ENCODE results near the gene SLC16A6. TPM values are rescaled to one million over a fixed set of nuclear protein-coding genes. Genes with fewer than 3 reads are reported as not detected.
"Not testable (repeated sequence)": the region's sequence is repeated elsewhere in the genome, so short reads cannot be mapped to it uniquely, and the experiment has no call there.

The SLC16A6 gene, protein sequence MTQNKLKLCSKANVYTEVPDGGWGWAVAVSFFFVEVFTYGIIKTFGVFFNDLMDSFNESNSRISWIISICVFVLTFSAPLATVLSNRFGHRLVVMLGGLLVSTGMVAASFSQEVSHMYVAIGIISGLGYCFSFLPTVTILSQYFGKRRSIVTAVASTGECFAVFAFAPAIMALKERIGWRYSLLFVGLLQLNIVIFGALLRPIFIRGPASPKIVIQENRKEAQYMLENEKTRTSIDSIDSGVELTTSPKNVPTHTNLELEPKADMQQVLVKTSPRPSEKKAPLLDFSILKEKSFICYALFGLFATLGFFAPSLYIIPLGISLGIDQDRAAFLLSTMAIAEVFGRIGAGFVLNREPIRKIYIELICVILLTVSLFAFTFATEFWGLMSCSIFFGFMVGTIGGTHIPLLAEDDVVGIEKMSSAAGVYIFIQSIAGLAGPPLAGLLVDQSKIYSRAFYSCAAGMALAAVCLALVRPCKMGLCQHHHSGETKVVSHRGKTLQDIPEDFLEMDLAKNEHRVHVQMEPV
- under 0.01 and 0.26 TPM in 2 replicates for total RNA-seq

DNA sequence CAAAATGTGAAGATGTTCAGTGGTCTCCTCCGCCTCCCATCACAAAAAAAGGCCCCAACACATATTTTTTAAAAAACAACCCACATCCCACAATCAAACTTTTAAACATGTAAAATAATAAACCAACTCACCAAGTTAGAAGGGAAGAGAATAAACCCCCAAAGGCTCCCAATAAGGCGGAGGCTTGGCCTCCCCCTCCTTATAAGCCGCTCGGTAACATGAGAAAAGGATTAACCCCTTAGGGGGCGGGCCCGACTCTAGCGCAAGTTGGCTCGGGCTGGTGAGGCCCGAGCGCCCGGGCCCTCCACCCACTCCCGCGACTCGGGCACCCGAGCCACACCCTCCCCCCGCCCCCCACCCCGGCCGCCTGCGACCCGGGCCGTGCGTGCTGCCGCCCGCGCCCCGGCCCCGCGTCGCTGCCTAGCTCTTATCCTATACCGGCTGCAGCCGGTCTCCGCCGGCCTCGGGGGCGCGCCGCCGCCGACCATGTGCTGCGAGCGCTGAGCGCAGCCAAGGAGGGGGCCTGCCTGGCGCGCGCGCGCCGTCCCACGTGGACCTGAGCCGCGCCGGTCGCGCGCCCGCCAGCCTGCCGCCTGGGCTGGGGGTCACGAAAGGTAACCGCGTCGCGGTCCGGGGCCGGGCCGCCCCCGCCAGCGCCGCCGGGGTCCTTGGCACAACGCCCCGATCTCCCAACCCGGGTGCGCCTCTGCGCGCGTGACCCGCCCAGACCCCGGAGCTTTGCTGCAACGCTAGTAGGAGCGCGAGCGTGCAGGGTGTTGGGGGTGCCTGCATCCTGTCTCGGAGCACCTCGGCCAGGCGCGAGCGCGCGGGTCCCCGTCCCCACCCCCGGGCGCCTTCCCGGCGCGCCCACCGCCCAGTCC lies at the start of gene SLC16A6, which contains the start of gene ARSG:
TSS of gene SLC16A6 (minus strand) at position 173 of the 881 bp plus-strand sequence. CDS start 12,807 bp downstream, outside the sequence.
TSS of gene ARSG (plus strand) at position 541 of the 881 bp plus-strand sequence. CDS start 15,999 bp downstream, outside the sequence.
- FAIRE-seq = no peak
- DNase-seq (ENCODE audit: low read depth) = no peak
- Histone ChIP-seq H3K27me3 (ENCODE audit: control insufficient read depth, insufficient read depth, low read length) (no peaks in the 10 kb centered on the region), H3K36me3 (ENCODE audit: control insufficient read depth, insufficient read depth, low read length) (no peaks in the 10 kb centered on the region), H3K4me3 (ENCODE audit: low read depth, low read length) (peak within 1 kb of the TSS; percentile 57)
- TF ChIP-seq, protein P1, sequence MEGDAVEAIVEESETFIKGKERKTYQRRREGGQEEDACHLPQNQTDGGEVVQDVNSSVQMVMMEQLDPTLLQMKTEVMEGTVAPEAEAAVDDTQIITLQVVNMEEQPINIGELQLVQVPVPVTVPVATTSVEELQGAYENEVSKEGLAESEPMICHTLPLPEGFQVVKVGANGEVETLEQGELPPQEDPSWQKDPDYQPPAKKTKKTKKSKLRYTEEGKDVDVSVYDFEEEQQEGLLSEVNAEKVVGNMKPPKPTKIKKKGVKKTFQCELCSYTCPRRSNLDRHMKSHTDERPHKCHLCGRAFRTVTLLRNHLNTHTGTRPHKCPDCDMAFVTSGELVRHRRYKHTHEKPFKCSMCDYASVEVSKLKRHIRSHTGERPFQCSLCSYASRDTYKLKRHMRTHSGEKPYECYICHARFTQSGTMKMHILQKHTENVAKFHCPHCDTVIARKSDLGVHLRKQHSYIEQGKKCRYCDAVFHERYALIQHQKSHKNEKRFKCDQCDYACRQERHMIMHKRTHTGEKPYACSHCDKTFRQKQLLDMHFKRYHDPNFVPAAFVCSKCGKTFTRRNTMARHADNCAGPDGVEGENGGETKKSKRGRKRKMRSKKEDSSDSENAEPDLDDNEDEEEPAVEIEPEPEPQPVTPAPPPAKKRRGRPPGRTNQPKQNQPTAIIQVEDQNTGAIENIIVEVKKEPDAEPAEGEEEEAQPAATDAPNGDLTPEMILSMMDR (IDR thresholded peaks at IDR 0.05; ENCODE audit: insufficient read depth, low read length, severe bottlenecking) = no peak

DNA sequence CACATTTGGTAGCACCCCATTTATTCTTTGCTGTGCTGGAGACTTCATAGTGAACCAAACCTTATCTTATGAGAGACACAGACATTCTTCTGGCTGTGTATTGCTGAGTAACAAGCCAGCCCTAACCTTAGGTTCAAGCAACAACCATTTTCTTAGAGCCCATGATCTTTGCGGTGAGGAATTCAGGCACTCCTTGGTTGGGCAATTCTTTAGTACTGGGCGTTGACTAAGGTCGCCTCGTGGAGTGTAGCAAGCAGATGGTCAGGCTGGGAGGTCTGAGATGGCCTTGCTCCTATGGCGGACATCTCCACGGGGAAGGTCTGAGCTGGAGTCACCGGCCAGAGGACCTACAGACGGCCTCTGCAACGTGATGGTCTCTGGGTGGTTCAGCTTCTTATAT lies 43.5 kb upstream of the SLC16A6 start:
- TF ChIP-seq, protein P1 (IDR thresholded peaks at IDR 0.05; ENCODE audit: insufficient read depth, low read length, severe bottlenecking) = no peak
- FAIRE-seq (no peak), DNase-seq (ENCODE audit: low read depth) (no peak)
- H3K36me3 ChIP-seq (ENCODE audit: control insufficient read depth, insufficient read depth, low read length) = no peaks in the 10 kb centered on the region
- no peaks in the 10 kb centered on the region for H3K27me3 ChIP-seq (ENCODE audit: control insufficient read depth, insufficient read depth, low read length)
- H3K4me3 ChIP-seq (ENCODE audit: low read depth, low read length) = no peak overlapping the region

DNA sequence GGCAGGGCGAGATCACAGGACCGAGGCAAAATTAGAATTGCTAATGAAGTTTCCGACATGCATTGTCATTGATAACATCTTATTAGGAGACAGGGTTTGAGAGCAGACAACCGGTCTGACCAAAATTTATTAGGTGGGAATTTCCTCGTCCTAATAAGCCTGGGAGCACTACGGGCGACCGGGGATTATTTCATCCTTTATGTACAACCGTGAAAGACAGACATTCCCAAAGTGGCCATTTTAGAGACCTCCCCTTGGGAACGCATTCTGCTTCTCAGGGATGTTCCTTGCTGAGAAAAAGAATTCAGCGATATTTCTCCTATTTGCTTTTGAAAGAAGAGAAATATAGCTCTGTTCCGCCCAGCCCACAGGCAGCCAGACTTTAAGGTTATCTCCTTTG lies 41.0 kb upstream of the SLC16A6 start:
- H3K27me3 ChIP-seq (ENCODE audit: control insufficient read depth, insufficient read depth, low read length); H3K36me3 ChIP-seq (ENCODE audit: control insufficient read depth, insufficient read depth, low read length); H3K4me3 ChIP-seq (ENCODE audit: low read depth, low read length); DNase-seq (ENCODE audit: low read depth); FAIRE-seq: not testable (repeated sequence)

DNA sequence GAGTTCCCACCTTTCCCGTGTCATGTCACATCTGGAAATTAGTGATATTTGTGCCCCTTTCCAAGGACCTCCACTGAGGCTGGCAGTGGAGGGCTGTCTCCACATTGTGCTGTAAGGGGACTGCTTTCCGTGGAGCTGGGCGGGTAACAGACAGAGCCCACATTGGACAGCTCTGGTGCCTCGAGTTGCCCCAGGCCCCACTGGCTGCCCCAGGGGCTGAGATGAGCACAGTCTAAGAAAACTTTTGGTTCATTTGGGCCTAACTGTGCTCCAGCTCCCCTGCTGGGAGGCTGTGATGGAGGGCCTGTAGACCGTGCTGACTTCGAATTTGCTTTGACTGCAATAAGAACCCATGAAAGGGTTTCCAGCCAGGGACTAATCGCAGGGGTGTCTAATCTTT lies 38.4 kb upstream of the SLC16A6 start:
- FAIRE-seq (no peak), DNase-seq (ENCODE audit: low read depth) (no peak)
- no peaks in the 10 kb centered on the region for H3K27me3 ChIP-seq (ENCODE audit: control insufficient read depth, insufficient read depth, low read length)

DNA sequence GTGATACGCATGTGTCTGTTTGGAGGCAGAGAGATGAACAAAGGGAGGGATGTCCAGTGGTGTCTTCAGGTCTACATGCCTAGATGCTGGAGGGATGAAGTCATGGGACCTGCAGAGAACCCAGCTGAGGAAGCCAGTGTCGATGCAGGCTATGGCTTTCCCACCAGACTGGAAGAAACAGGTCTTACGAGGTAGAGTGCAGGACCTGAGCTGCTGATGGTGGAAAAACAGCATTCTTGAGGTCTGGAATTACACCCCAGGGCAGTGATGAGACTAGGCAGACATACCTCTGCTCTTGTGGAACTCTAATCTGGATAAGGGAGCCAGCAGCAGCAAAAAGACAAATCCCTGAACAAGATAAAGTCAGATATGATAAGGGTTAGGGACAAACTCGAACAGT lies 37.7 kb upstream of the SLC16A6 start:
- no peak for FAIRE-seq
- DNase-seq (ENCODE audit: low read depth) = peak; percentile 66
- no peaks in the 10 kb centered on the region for H3K36me3 ChIP-seq (ENCODE audit: control insufficient read depth, insufficient read depth, low read length)
- TF ChIP-seq, protein P1 (IDR thresholded peaks at IDR 0.05; ENCODE audit: insufficient read depth, low read length, severe bottlenecking) = no peak
- H3K4me3 ChIP-seq (ENCODE audit: low read depth, low read length) = no peak overlapping the region
- H3K27me3 ChIP-seq (ENCODE audit: control insufficient read depth, insufficient read depth, low read length) = no peaks in the 10 kb centered on the region

More for the DNA sequence above, 38.4 kb upstream of the SLC16A6 start:
- Histone ChIP-seq H3K36me3 (ENCODE audit: control insufficient read depth, insufficient read depth, low read length) (no peaks in the 10 kb centered on the region), H3K4me3 (ENCODE audit: low read depth, low read length) (no peak overlapping the region)
- TF ChIP-seq, protein P1 (IDR thresholded peaks at IDR 0.05; ENCODE audit: insufficient read depth, low read length, severe bottlenecking) = no peak
